GM13976 (cell line): Measurements from ENCODE around the gene EXD1.

ENCODE experiments used
- DNase-seq: peaks from one replicate; pipeline ENCODE4 v3.0.0; 2012; ENCODE audit warnings: low spot score
- in situ Hi-C: fragments of 300-500 bp; cut with MboI; formaldehyde crosslinking; loops from one replicate; pipeline ENCODE4 v1.12.0; 2022; ENCODE audit warnings: low sequenced_read_pairs, mixed read lengths, inconsistent platforms; ENCODE audit not compliant: unreplicated experiment
- TF ChIP-seq, protein P1 (sequence below): IDR thresholded peaks from 2 replicates; pipeline ENCODE4 v1.5.1; 2012; ENCODE audit warnings: borderline replicate concordance, mild to moderate bottlenecking; ENCODE audit not compliant: insufficient read depth; ENCODE audit errors: extremely low read depth, missing control alignments, control extremely low read depth

The EXD1 gene

DNA sequence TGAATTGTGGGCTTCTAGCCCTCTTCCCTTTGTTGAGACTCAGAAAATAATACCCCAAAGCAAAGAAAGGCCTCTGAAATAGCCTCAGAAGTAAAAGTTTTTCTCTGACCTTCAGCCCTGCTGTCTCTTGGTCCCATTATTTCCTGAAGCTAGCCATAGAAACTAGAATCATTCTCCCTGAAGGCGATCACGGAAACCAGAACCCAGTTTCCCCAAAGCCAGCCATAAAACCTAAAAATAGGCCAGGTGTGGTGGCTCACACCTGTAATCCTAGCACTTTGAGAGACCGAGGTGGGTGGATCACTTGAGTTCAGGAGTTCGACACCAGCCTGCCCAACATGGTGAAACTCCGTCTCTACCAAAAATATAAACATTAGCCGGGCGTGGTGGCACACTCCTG is 27.2 kb downstream of the EXD1 start:
- in situ Hi-C loops: no loop called here
- TF ChIP-seq, protein P1, sequence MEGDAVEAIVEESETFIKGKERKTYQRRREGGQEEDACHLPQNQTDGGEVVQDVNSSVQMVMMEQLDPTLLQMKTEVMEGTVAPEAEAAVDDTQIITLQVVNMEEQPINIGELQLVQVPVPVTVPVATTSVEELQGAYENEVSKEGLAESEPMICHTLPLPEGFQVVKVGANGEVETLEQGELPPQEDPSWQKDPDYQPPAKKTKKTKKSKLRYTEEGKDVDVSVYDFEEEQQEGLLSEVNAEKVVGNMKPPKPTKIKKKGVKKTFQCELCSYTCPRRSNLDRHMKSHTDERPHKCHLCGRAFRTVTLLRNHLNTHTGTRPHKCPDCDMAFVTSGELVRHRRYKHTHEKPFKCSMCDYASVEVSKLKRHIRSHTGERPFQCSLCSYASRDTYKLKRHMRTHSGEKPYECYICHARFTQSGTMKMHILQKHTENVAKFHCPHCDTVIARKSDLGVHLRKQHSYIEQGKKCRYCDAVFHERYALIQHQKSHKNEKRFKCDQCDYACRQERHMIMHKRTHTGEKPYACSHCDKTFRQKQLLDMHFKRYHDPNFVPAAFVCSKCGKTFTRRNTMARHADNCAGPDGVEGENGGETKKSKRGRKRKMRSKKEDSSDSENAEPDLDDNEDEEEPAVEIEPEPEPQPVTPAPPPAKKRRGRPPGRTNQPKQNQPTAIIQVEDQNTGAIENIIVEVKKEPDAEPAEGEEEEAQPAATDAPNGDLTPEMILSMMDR: no peak
- DNase-seq: no peak

DNA sequence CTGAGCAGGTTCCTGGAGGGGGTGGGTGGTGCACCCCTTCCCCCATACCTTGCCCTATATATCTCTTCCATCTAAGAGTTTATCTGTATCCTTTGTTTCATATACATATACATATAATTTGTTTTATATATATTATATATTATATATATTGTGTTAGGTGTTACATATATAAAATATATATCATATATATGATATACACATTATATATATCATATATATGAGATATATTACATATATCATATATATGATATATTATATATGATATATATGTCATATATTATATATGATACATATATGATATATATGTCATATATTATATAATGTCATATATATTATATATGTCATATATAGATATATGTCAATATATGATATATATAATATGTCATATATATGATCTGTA is 31.1 kb downstream of the EXD1 start:
- in situ Hi-C loops: no loop called here
- DNase-seq: no peak
- TF ChIP-seq, protein P1: no peak

DNA sequence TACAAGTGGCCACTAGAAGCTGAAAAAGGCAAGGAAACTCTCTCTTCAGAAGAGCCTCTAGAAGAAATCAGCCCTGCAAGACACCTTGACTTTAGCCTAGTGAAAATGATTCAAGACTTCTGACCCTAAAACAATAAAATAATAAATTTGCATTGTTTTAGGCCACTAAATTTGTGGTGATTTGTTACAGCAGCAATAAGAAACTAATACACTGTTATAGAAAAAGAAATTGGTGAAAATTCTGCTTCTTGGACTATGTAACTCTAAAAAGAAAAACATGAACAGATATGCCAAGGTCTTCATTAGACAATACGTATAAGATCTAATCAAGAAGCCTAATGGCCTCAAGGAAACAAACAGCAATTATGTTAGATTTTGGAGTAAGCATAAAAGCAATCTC is 36.1 kb downstream of the EXD1 start:
- no peak for DNase-seq
- TF ChIP-seq, protein P1: no peak
- in situ Hi-C loops: no loop called here

DNA sequence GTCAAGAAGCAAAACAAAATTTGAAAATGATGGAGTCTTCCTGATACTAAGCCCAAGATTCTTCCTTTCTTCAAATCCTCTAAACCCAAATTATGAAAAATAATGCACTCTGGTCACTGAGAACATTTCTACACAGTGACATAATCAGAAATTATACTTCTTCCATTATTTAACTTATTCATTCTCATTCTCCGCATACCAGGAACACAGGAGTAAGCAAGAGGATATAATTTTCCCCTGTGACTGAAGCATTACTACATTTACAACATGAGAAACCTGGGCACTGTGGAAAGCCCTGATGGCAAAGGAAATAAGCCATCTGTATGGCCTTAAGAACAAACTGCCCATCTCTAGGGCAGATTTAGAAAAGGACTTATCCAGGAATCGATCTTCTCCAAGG is 47.0 kb downstream of the EXD1 start:
- TF ChIP-seq, protein P1: no peak
- in situ Hi-C loops: no loop called here
- DNase-seq: no peak

DNA sequence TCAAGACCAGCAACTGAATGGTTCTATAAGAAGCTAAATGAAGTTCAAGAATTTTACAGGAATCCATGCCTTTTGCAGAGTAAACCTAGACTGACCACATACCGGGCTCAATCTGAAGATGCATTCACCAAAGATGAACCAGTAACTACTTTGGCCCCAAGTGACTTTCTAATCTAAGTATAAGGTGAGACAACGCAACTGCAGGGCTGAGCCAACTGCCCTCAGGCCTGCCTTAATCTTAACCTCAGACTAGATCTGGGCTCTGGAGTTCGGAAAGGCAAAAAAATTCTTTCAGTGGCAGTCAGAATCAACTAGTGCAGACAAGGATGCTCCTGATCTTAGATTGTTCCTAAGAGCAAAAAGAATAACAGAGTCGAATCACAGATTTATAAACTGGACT is 48.3 kb downstream of the EXD1 start:
- in situ Hi-C loops: no loop called here
- DNase-seq: no peak
- TF ChIP-seq, protein P1: no peak

DNA sequence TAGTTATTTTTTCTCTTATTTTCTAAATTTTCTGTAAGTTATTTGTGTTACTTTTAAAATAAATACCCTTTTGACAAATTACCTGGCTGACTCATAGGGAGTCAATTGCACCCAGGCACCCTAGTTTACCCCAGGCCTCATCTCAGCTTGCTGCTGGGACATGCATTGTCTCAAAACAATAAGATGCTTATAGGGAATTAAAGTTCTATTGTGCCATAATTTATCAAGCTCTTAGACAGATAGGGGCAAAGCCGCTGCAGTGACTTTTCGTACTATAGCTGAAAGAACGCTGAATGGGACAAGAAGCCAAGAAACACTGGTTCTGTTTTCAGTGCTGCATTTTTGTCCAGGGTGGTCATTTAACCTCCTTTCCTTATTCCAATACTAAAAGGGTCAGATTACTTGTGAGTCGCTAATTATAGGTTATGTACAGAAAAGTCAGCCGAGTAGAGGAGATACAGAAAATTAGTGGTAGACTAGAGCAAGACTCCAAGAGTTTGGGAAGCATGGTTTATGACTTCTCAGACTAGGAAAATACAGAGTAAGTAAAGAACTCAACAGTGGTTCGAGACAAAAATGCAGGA is 50.3 kb downstream of the EXD1 start:
- no peak for DNase-seq
- in situ Hi-C loops: no loop called here
- TF ChIP-seq, protein P1: no peak

DNA sequence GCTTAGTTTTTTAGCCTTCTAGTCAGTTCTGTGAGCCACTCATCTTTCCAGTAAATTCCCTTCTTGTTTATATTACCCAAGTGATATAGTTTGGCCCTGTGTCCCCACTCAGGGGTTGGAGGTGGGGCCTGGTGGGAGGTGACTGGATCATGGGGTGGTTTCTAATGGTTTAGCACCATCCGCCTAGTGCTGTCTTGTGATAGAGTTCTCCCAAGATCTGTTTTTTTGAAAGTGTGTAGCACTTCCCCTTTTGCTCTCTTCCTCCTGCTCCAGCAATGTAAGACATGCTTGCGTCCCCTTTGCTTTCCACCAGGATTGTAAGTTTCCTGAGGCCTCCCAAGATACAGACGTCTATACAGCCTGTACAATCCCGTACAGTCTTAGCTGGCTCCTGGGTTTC is 60.8 kb downstream of the EXD1 start:
- no peak for DNase-seq
- TF ChIP-seq, protein P1: no peak
- in situ Hi-C loops: loop anchor here (10.0 kb wide), 1 partner anchor 245 kb away; the partner anchor contains the start of gene DLL4
